ENCODE results near the gene IQSEC1. TPM values are rescaled to one million over a fixed set of nuclear protein-coding genes. Genes with fewer than 3 reads are reported as not detected.

Gene IQSEC1
- total and polyA plus RNA-seq, 2 donors (not counting 1 experiment from before 2014, with no cell fraction given) = 4.3 to 18.2 TPM

DNA sequence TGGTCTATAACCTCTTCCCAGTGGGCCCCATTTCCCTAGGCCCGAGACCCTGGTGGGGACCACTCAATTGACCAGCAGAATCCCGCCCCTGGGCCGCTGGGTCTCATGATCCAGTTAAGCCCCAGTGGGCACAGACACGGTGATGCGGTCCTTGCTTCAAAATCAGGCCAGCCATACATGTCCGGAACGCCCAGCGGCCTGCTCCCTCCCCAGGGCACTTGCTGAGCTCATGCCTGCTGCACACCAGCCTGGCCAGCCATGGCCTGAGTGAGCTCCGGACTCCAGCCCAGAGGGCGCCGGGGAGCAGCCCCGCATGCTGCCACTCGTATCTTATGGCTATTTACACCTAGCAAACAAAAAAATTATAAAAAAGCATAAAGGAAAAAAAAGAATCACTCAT is 34.4 kb upstream of the IQSEC1 start:
- TF ChIP-seq CTCF (conservative IDR thresholded peaks at IDR 0.05 in 1 of 2, IDR thresholded peaks at IDR 0.05 in 1 of 2; ENCODE audit: low read depth in 1 of 2, low read length in 2 of 2) (no peak), EZH2 (IDR thresholded peaks at IDR 0.05; ENCODE audit: low read length, missing control alignments) (no peak)
- no peak overlapping the region for H2AFZ ChIP-seq (ENCODE audit: low read length)
- H3K4me2 ChIP-seq (ENCODE audit: extremely low read depth, insufficient read depth, low read length) = no peak overlapping the region
- H3K27me3 ChIP-seq (ENCODE audit: control insufficient read depth, insufficient read depth, low read length) = no peaks in the 10 kb centered on the region
- no peaks in the 10 kb centered on the region for H3K36me3 ChIP-seq (ENCODE audit: control insufficient read depth, insufficient read depth, low read length)
- no peak overlapping the region for H3K9ac ChIP-seq (ENCODE audit: insufficient read depth, low read length)
- H3K9me3 ChIP-seq (ENCODE audit: control insufficient read depth, insufficient read depth, low read depth, low read length) = no peaks in the 10 kb centered on the region
- H3K4me3 ChIP-seq (replicated peaks in 1 of 4; ENCODE audit: control extremely low read depth in 1 of 4, insufficient read depth in 1 of 4, low read depth in 3 of 4, low read length in 4 of 4) = no peak overlapping the region
- no peaks in the 10 kb centered on the region for H4K20me1 ChIP-seq (ENCODE audit: control insufficient read depth, extremely low read depth, insufficient read depth, low read length)
- DNase-seq (ENCODE audit: low read depth in 2 of 2) = no peak
- H3K27ac ChIP-seq (ENCODE audit: insufficient read depth, low read length) = no peak overlapping the region
- no peaks in the 10 kb centered on the region for H3K79me2 ChIP-seq (ENCODE audit: control insufficient read depth, insufficient read depth, low read length)
- no peaks in the 10 kb centered on the region for H3K4me1 ChIP-seq (ENCODE audit: control insufficient read depth, extremely low read depth, insufficient read depth, low read length)

DNA sequence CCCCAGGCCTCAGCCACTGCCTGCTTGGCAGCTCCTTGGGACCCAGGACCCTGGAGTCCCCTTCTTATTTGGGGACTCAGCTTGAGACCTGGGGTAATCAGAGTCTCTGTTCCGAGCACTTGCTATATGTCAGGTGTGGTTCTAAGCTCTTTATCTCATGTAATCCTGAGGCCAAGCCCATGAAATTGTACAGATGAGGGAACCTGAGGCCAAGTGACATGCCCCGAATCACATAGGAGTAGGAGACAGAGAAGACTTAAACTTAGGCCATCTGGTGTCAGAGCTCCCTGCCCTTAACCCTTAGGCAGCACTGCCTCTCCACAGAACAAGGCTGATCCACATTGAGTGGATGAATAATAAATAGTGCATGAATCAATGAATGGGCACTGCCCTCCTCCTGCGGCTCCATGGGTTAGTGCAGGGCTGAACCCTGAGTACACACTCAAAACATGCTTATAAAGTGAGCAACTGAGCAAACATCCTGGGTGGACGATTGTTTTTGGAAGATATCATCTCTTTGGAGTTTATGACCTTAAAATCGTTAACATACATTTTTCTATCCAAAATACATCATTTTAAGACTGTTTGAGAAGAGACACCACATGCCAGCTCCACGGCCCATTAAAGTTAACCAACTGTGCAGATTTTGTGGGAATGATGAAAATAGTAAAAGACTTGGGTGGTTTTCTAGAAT is 33.2 kb upstream of the IQSEC1 start:
- Histone ChIP-seq H3K79me2 (ENCODE audit: control insufficient read depth, insufficient read depth, low read length) (no peaks in the 10 kb centered on the region), H3K4me2 (ENCODE audit: extremely low read depth, insufficient read depth, low read length) (no peak overlapping the region)

DNA sequence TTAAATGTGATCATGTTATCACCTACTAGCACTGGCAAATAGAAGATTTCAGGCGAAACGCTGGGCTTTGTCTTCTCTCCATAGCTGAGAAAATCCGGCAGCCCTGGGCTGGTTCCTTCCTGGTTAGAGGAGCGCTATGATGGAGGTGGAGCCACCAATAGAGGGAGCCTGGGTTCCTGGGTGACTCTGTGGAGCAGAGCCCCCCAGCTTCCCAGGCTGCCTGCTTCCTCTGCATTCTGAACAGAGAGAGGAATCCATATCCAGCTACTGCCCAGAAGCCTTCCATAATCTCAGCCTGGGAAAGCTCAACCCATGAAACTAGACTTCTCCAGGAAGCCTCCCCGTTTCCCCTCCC is 32.6 kb upstream of the IQSEC1 start:
- Histone ChIP-seq H2AFZ (ENCODE audit: low read length) (no peak overlapping the region), H3K4me2 (ENCODE audit: extremely low read depth, insufficient read depth, low read length) (no peak overlapping the region), H3K4me1 (ENCODE audit: control insufficient read depth, extremely low read depth, insufficient read depth, low read length) (no peaks in the 10 kb centered on the region), H3K9ac (ENCODE audit: insufficient read depth, low read length) (no peak overlapping the region), H4K20me1 (ENCODE audit: control insufficient read depth, extremely low read depth, insufficient read depth, low read length) (no peaks in the 10 kb centered on the region), H3K79me2 (ENCODE audit: control insufficient read depth, insufficient read depth, low read length) (no peaks in the 10 kb centered on the region), H3K27ac (ENCODE audit: insufficient read depth, low read length) (no peak overlapping the region), H3K9me3 (ENCODE audit: control insufficient read depth, insufficient read depth, low read depth, low read length) (no peaks in the 10 kb centered on the region), H3K36me3 (ENCODE audit: control insufficient read depth, insufficient read depth, low read length) (no peaks in the 10 kb centered on the region), H3K27me3 (ENCODE audit: control insufficient read depth, insufficient read depth, low read length) (no peaks in the 10 kb centered on the region), H3K4me3 (replicated peaks in 1 of 4; ENCODE audit: control extremely low read depth in 1 of 4, insufficient read depth in 1 of 4, low read depth in 3 of 4, low read length in 4 of 4) (no peak overlapping the region)
- TF ChIP-seq EZH2 (IDR thresholded peaks at IDR 0.05; ENCODE audit: low read length, missing control alignments) (no peak), CTCF (conservative IDR thresholded peaks at IDR 0.05 in 1 of 2, IDR thresholded peaks at IDR 0.05 in 1 of 2; ENCODE audit: low read depth in 1 of 2, low read length in 2 of 2) (no peak)
- no peak for DNase-seq (ENCODE audit: low read depth in 2 of 2)

More for the DNA sequence above, 33.2 kb upstream of the IQSEC1 start:
- Histone ChIP-seq H3K27ac (ENCODE audit: insufficient read depth, low read length) (no peak overlapping the region), H2AFZ (ENCODE audit: low read length) (no peak overlapping the region), H3K4me1 (ENCODE audit: control insufficient read depth, extremely low read depth, insufficient read depth, low read length) (no peaks in the 10 kb centered on the region), H3K36me3 (ENCODE audit: control insufficient read depth, insufficient read depth, low read length) (no peaks in the 10 kb centered on the region), H3K27me3 (ENCODE audit: control insufficient read depth, insufficient read depth, low read length) (no peaks in the 10 kb centered on the region), H3K9ac (ENCODE audit: insufficient read depth, low read length) (no peak overlapping the region), H3K9me3 (ENCODE audit: control insufficient read depth, insufficient read depth, low read depth, low read length) (no peaks in the 10 kb centered on the region), H3K4me3 (replicated peaks in 1 of 4; ENCODE audit: control extremely low read depth in 1 of 4, insufficient read depth in 1 of 4, low read depth in 3 of 4, low read length in 4 of 4) (no peak overlapping the region), H4K20me1 (ENCODE audit: control insufficient read depth, extremely low read depth, insufficient read depth, low read length) (no peaks in the 10 kb centered on the region)
- TF ChIP-seq EZH2 (IDR thresholded peaks at IDR 0.05; ENCODE audit: low read length, missing control alignments) (no peak), CTCF (conservative IDR thresholded peaks at IDR 0.05 in 1 of 2, IDR thresholded peaks at IDR 0.05 in 1 of 2; ENCODE audit: low read depth in 1 of 2, low read length in 2 of 2) (no peak)
- no peak for DNase-seq (ENCODE audit: low read depth in 2 of 2)
